Naive thymus-derived CD4-positive, alpha-beta T cell (primary cell): ENCODE results near the gene GLG1. TPM values are rescaled to one million over a fixed set of nuclear protein-coding genes. Genes with fewer than 3 reads are reported as not detected.
"Not testable (repeated sequence)": the region's sequence is repeated elsewhere in the genome, so short reads cannot be mapped to it uniquely, and the experiment has no call there.

ENCODE experiments used
- ATAC-seq: fragments of 150-1000 bp; cut with Tn5 transposase; 2 replicates; pipeline ENCODE4 v1.10.0; 2021; ENCODE audit warnings: mild to moderate bottlenecking, moderate library complexity
- CTCF ChIA-PET: fragments of 350-600 bp; sonication (Branson Sonifier 250); formaldehyde crosslinking; loops from one replicate; lab custom pipeline; 2021; ENCODE audit warnings: antibody characterized with exemption; lab: Charles Lee
- POLR2A ChIA-PET: fragments of 350-600 bp; sonication (Branson Sonifier 250); formaldehyde crosslinking; loops from one replicate; lab custom pipeline; 2021; ENCODE audit warnings: antibody characterized with exemption, inconsistent platforms; lab: Charles Lee
- DNase-seq, 9 donors: peaks; one replicate each; pipeline versions ENCODE4 v3.0.0 to v3.0.0-alpha.2; 2020 to 2022; ENCODE audit warnings: mixed read lengths in 1 of 9
- H3K27ac ChIP-seq: one replicate; pipeline ENCODE4 v1.7.0; 2013; ENCODE audit warnings: mild to moderate bottlenecking, low read depth, low read length, moderate library complexity
- H3K27me3 ChIP-seq, 2 donors: one replicate each; pipeline ENCODE4 v1.7.0; 2013; ENCODE audit warnings: low read length in 2 of 2, mild to moderate bottlenecking in 2 of 2, moderate library complexity in 2 of 2; ENCODE audit not compliant: control insufficient read depth in 2 of 2, insufficient read depth in 2 of 2
- H3K36me3 ChIP-seq, 3 experiments: 1 replicate in 2 of 3; 2 replicates in 1 of 3; pipeline ENCODE4 v1.7.0; 2013; ENCODE audit warnings: low read length in 3 of 3, mild to moderate bottlenecking in 3 of 3, moderate library complexity in 1 of 3; ENCODE audit not compliant: insufficient read depth in 3 of 3, control insufficient read depth in 2 of 3
- H3K4me1 ChIP-seq, 2 donors: one replicate each; pipeline ENCODE4 v1.7.0; 2013; ENCODE audit warnings: low read length in 2 of 2, mild to moderate bottlenecking in 2 of 2, moderate library complexity in 1 of 2; ENCODE audit not compliant: control insufficient read depth in 2 of 2, insufficient read depth in 2 of 2
- H3K4me3 ChIP-seq: 2 replicates; pipeline ENCODE4 v1.7.0; 2013; ENCODE audit warnings: mild to moderate bottlenecking, low read length
- H3K9me3 ChIP-seq, 3 experiments: 1 replicate in 2 of 3; 2 replicates in 1 of 3; pipeline ENCODE4 v1.7.0; 2013; ENCODE audit warnings: low read length in 3 of 3; ENCODE audit not compliant: control insufficient read depth in 2 of 3
- H3K27ac Mint-ChIP-seq, 9 donors: one replicate each; pipeline ENCODE4 v1.8.0; 2020 to 2022; ENCODE audit warnings: mixed read lengths in 9 of 9, mild to moderate bottlenecking in 8 of 9, moderate library complexity in 5 of 9, inconsistent platforms in 2 of 9
- H3K27me3 Mint-ChIP-seq, 5 donors: one replicate each; pipeline ENCODE4 v1.8.0; 2021 to 2022; ENCODE audit warnings: mixed read lengths in 5 of 5, mild to moderate bottlenecking in 1 of 5
- H3K36me3 Mint-ChIP-seq, 5 donors: one replicate each; pipeline ENCODE4 v1.8.0; 2020 to 2022; ENCODE audit warnings: mixed read lengths in 5 of 5, mild to moderate bottlenecking in 3 of 5, inconsistent platforms in 1 of 5
- H3K4me1 Mint-ChIP-seq, 7 donors: one replicate each; pipeline ENCODE4 v1.8.0; 2020 to 2022; ENCODE audit warnings: mixed read lengths in 7 of 7, mild to moderate bottlenecking in 3 of 7, inconsistent platforms in 1 of 7
- H3K4me3 Mint-ChIP-seq, 10 donors: one replicate each; pipeline ENCODE4 v1.8.0; 2020 to 2022; ENCODE audit warnings: mild to moderate bottlenecking in 10 of 10, mixed read lengths in 10 of 10, moderate library complexity in 6 of 10, inconsistent platforms in 2 of 10
- H3K9me3 Mint-ChIP-seq, 11 donors: one replicate each; pipeline ENCODE4 v1.8.0; 2020 to 2022; ENCODE audit warnings: mixed read lengths in 11 of 11, mild to moderate bottlenecking in 4 of 11, inconsistent platforms in 1 of 11, moderate library complexity in 1 of 11
- intact Hi-C, 2 donors: fragments of 100-400 bp; cut with micrococcal nuclease; formaldehyde crosslinking; loops; one replicate each; pipeline ENCODE4 v1.15.1; 2023
- polyA plus RNA-seq, 2 donors: library from polyadenylated mRNA; unstranded; fragments of 300-500 nt; fragmentation: Illumina TruSeq; gene quantifications; one replicate each; pipeline ENCODE4 v1.2.3, GENCODE V29; 2021
- total RNA-seq, 6 experiments: library from RNA in 5 of 6; stranded (reverse) in 5 of 6; gene quantifications; 1 replicate in 5 of 6; 2 replicates in 1 of 6; pipeline ENCODE4 v1.2.3 and lab custom pipeline; 2021 to 2026

The GLG1 gene
- total and polyA plus RNA-seq, 7 experiments from 2014 or later: 125 to 285 (median 188) TPM

DNA sequence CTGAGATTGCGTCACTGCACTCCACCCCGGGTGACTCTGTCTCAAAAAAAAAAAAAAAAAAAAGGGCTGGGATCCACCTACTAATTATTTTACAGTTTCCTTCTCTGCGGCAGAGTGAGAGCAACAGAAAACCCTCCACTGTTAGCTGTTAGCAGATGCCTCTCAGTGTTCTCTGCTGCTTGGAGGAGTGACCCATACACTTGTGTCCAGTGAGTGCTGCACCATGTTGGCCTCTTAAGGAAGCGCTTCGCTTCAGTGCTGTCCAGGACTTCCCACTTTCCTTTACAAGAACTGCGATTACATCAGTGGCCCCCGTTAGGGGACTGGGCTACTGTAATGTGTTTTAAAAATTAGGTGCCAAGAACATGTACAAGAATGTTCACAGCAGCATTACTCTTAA, 167.2 kb downstream of the GLG1 start:
- no peak for DNase-seq
- H3K27me3 ChIP-seq: no peaks in the 10 kb centered on the region
- ChIA-PET POLR2A (no interaction called here), CTCF (no interaction called here)
- intact Hi-C loops: loop anchor here in 1 of 2 donors (10.0 kb wide), 1 partner anchor 165 kb away; the partner anchor contains the start of gene GLG1
- Mint-ChIP-seq H3K27me3 (no peaks in the 10 kb centered on the region), H3K4me3 (peak overlapping the region in 1 of 10 donors; percentile 9), H3K36me3 (peaks cover 4 to 32% (median 20%) of the 10 kb centered on the region in 5 donors), H3K4me1 (peaks cover 8 to 24% (median 14%) of the 10 kb centered on the region in 7 donors), H3K27ac (peak overlapping the region in 2 of 9 donors; percentile 5 to 89), H3K9me3 (peaks cover 0 to 23% (median 5%) of the 10 kb centered on the region in 11 donors)
- no peak overlapping the region for H3K27ac ChIP-seq
- H3K9me3 ChIP-seq: peaks cover 0 to 7% (median 0%) of the 10 kb centered on the region in 3 experiments
- no peaks in the 10 kb centered on the region for H3K36me3 ChIP-seq
- H3K4me3 ChIP-seq: no peak overlapping the region
- H3K4me1 ChIP-seq: peaks cover 5 to 8% of the 10 kb centered on the region in 2 donors
- ATAC-seq: peak; percentile 59

DNA sequence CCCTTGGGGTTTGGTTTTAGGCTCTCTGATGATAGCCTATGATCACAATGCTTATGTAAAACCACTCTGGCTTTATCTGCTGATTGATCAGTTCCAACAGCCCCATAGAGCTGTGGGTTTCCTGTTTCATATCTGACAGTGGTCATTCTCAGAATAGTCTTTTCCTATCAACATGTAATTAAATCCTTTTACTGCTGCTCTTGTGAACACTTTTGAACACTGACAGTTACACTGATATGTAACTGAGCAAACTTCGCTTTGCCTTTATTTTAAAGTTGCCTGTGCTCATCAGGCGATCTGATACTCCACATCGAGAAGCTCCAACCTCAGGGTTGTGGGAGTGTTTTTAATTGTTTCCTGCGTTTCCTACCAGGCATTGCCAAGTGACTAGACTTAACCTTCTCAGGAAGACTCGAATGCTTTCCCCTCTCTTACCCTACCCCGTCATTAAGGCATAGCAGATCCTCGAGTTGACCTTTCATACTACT, 168.4 kb downstream of the GLG1 start:
- peak overlapping the region in 7 of 9 donors; percentile 27 to 89 (median 34) for H3K27ac Mint-ChIP-seq
- peaks cover 0 to 7% (median 0%) of the 10 kb centered on the region in 3 experiments for H3K9me3 ChIP-seq
- H3K4me3 Mint-ChIP-seq: peak overlapping the region in 2 of 10 donors; percentile 51 to 80
- ChIA-PET POLR2A (no interaction called here), CTCF (no interaction called here)
- no peak for DNase-seq
- no peak overlapping the region for H3K27ac ChIP-seq
- intact Hi-C loops: loop anchor here in 1 of 2 donors (10.0 kb wide), 1 partner anchor 166 kb away; the partner anchor contains the start of gene GLG1
- H3K36me3 Mint-ChIP-seq: peaks cover 4 to 31% (median 20%) of the 10 kb centered on the region in 5 donors
- H3K4me3 ChIP-seq: no peak overlapping the region
- H3K27me3 ChIP-seq: no peaks in the 10 kb centered on the region
- H3K27me3 Mint-ChIP-seq: no peaks in the 10 kb centered on the region
- peak; percentile 63 for ATAC-seq
- peaks cover 0 to 28% (median 5%) of the 10 kb centered on the region in 11 donors for H3K9me3 Mint-ChIP-seq
- H3K4me1 ChIP-seq: peaks cover 5 to 8% of the 10 kb centered on the region in 2 donors
- no peaks in the 10 kb centered on the region for H3K36me3 ChIP-seq
- peaks cover 8 to 24% (median 14%) of the 10 kb centered on the region in 7 donors for H3K4me1 Mint-ChIP-seq

DNA sequence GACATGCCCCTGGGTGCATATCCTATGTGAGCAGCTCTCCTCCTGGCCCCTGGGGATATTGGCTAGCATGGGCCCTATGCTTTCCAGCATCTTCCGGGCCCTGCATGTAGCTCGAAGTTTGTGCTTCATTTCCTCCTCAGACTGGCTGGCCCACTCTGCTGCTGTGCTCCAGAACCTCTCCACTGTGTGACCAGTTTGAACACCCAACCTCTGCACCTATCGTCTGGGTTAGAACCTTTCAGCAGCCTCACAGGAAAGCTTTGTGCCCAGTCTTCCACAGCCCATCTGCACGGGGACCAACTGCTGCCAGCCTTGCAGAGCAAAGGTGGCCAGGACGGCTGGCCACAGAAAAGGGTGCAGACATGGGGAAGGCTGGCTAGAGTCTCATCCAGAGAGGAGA, 175.4 kb downstream of the GLG1 start:
- Mint-ChIP-seq H3K4me1 (peaks cover 0 to 9% (median 3%) of the 10 kb centered on the region in 7 donors), H3K27me3 (no peaks in the 10 kb centered on the region), H3K36me3 (peaks cover 0 to 5% (median 0%) of the 10 kb centered on the region in 5 donors), H3K4me3 (no peak overlapping the region), H3K9me3 (peaks cover 0 to 20% (median 5%) of the 10 kb centered on the region in 11 donors), H3K27ac (no peak overlapping the region)
- no peaks in the 10 kb centered on the region for H3K27me3 ChIP-seq
- peaks cover 0 to 7% (median 0%) of the 10 kb centered on the region in 3 experiments for H3K9me3 ChIP-seq
- no peaks in the 10 kb centered on the region for H3K36me3 ChIP-seq
- no peak overlapping the region for H3K4me3 ChIP-seq
- ChIA-PET CTCF (interaction anchor here (0.5 to 1.2 kb wide), 3 partner anchors 9 to 122 kb away, joined by 3 to 4 read pairs (median 3); no protein-coding TSS in a partner anchor), POLR2A (interaction anchor here (0.5 kb wide), 1 partner anchor 227 kb away, joined by 3 read pairs; no protein-coding TSS in a partner anchor)
- no peaks in the 10 kb centered on the region for H3K4me1 ChIP-seq
- DNase-seq (no peak), ATAC-seq (no peak)
- intact Hi-C loops: loop anchor here in 1 of 2 donors (5.0 to 10.0 kb wide), 2 partner anchors 124 to 173 kb away; partner anchors contain the start of gene GLG1
- no peak overlapping the region for H3K27ac ChIP-seq

DNA sequence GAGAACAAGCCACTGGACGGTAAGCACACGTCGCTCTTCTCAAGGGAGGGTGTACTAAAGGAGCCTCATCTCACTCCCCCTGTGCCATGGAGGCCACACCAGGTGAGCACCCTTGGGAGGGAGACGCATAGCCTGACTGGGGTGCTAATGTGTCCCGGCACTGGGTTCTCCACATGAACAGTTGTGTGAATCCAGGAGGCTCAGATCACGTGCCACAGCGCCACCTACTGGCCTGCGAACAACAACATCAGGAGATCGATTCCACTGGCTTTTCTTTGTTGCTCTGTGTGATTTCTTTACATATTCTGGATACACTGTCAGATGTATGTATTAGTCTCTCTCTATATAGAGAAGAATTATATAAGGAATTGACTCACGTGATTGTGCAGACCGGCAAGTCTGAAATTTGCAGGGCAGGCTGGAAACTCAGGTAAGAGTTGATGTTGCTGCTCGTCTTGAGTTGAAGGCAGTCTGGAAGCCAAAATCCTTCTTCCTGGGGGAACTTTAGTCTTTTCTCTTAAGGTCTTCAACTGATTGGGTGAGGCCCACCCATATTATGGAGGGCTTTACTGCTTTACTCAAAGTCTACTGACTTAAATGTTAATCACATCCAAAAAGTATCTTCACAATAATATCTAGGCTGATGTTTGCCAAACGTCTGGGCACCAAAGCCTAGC, 176.7 kb downstream of the GLG1 start:
- H3K36me3 ChIP-seq, POLR2A ChIA-PET, H3K36me3 Mint-ChIP-seq, H3K27me3 ChIP-seq, H3K4me1 Mint-ChIP-seq, H3K4me3 Mint-ChIP-seq, H3K9me3 Mint-ChIP-seq, H3K27ac ChIP-seq, H3K9me3 ChIP-seq, H3K4me1 ChIP-seq, CTCF ChIA-PET, H3K4me3 ChIP-seq, H3K27me3 Mint-ChIP-seq: not testable (repeated sequence)
- peak in 8 of 9 donors; percentile 17 to 58 (median 48) for DNase-seq
- peak overlapping the region in 1 of 9 donors; percentile 48 for H3K27ac Mint-ChIP-seq
- intact Hi-C loops: loop anchor here in 1 of 2 donors (5.0 to 10.0 kb wide), 2 partner anchors 123 to 175 kb away; partner anchors contain the start of gene GLG1
- ATAC-seq: peak; percentile 88

DNA sequence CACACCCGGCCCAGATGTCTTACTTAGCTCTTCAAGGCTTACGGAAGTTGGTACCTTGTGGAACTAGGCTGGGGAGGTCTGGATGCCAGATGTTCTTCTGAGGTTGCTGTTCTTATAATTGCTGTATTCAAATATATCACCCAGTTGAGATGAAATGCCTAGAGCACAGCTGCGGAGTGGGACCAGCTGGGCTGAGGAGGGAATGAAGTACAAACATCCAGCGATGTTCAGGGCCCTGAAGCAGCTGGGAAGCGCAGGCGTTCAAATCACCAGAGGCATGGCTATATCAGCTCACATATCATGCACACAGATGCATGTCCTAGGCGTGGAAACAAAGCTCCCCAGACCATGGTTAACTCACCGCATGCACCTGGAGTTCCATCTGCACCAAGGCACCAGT, 178.4 kb downstream of the GLG1 start:
- H3K27me3 ChIP-seq, H3K36me3 ChIP-seq, ATAC-seq, DNase-seq, H3K4me3 ChIP-seq, H3K27ac ChIP-seq, H3K9me3 Mint-ChIP-seq, H3K36me3 Mint-ChIP-seq, H3K4me1 Mint-ChIP-seq, H3K9me3 ChIP-seq, H3K4me3 Mint-ChIP-seq, H3K4me1 ChIP-seq, POLR2A ChIA-PET, H3K27me3 Mint-ChIP-seq, intact Hi-C loops, CTCF ChIA-PET, H3K27ac Mint-ChIP-seq: not testable (repeated sequence)

DNA sequence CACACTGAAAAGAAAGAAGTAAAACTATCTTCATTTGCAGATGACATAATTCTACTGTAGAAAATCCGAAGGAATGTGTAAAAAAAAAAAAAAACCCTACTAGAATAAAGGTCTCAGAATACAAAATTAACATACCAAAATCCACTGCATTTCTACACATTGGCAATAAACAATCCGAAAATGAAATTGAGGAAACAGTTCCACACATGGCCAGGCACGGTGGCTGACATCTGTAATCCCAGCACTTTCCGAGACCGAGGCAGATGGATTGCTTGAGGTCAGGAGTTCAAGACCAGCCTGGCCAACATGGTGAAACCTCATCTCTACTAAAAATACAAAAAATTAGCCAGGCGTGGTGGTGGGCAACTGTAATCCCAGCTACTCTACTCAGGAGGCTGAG, 181.2 kb downstream of the GLG1 start:
- H3K9me3 Mint-ChIP-seq, CTCF ChIA-PET, intact Hi-C loops, H3K36me3 ChIP-seq, ATAC-seq, POLR2A ChIA-PET, H3K4me1 Mint-ChIP-seq, H3K4me3 ChIP-seq, H3K36me3 Mint-ChIP-seq, H3K27ac Mint-ChIP-seq, DNase-seq, H3K27me3 ChIP-seq, H3K4me3 Mint-ChIP-seq, H3K4me1 ChIP-seq, H3K27ac ChIP-seq, H3K9me3 ChIP-seq, H3K27me3 Mint-ChIP-seq: not testable (repeated sequence)
